Mucosa of descending colon (tissue), 3 donors: ENCODE measurements around the gene TSKU. TPM values are rescaled to one million over a fixed set of nuclear protein-coding genes. Genes with fewer than 3 reads are reported as not detected.

Experiments
- ATAC-seq: fragments of 200-7000 bp; cut with Tn5 transposase; one replicate; pipeline ENCODE4 v1.9.1; 2020; ENCODE audit warnings: mild to moderate bottlenecking, moderate library complexity
- DNase-seq, 3 donors: peaks; one replicate each; pipeline ENCODE4 v3.0.0-alpha.2; 2020
- H3K36me3 ChIP-seq: fragments of 200-600 bp; one replicate; pipeline ENCODE4 v1.8.0; 2021; ENCODE audit warnings: low read depth, mild to moderate bottlenecking
- H3K4me1 ChIP-seq: fragments of 200-600 bp; one replicate; pipeline ENCODE4 v1.8.0; 2021; ENCODE audit warnings: low read depth, mild to moderate bottlenecking
- H3K4me3 ChIP-seq: fragments of 200-600 bp; one replicate; pipeline ENCODE4 v1.8.0; 2021; ENCODE audit warnings: mild to moderate bottlenecking
- H3K9me3 ChIP-seq: fragments of 200-600 bp; one replicate; pipeline ENCODE4 v1.8.0; 2021; ENCODE audit warnings: mild to moderate bottlenecking
- CTCF ChIP-seq: fragments of 200-600 bp; IDR thresholded peaks from one replicate; pipeline ENCODE4 v1.8.0; 2022; ENCODE audit warnings: antibody characterized with exemption, mild to moderate bottlenecking
- intact Hi-C, 2 donors: fragments of 100-400 bp; cut with DNase I in 1 of 2; cut with micrococcal nuclease in 1 of 2; formaldehyde crosslinking; loops; one replicate each; pipeline versions ENCODE4 v1.11.0 to v1.11.1; 2022; cut with DNase I, micrococcal nuclease
- total RNA-seq, 3 donors: library from RNA; stranded (reverse); fragmentation: NEBNext Ultra II Directional in 2 of 3; extraction: Animal tissue kit (Norgen Biotek cat#: 25700) in 2 of 3; gene quantifications; one replicate each; pipeline versions ENCODE4 v1.2.1 to v1.2.4, GENCODE V29; 2021 to 2023
- donor health status: DM: no; HTN: no; CAD: no; lungs with moderate emphysema.
- donor health status: DM: no; HTN: no; CAD: no.
- donor health status: DM: no; HTN: yes; CAD: no.

TSKU gene
- total RNA-seq, 3 donors from 2014 or later: 21.5 to 42.9 (median 41.8) TPM

- Histone ChIP-seq H3K4me3 (no peak overlapping the region), H3K36me3 (no peaks in the 10 kb centered on the region), H3K4me1 (peaks cover 4% of the 10 kb centered on the region), H3K9me3 (no peaks in the 10 kb centered on the region)
- TF ChIP-seq CTCF: no peak
- DNase-seq (no peak), ATAC-seq (no peak)
- intact Hi-C loops: no loop called here
Observed at GRCh38 chr11:76761718-76762355, 21.3 kb upstream of the TSKU start.

GRCh38 chr11:76762356-76762752, 20.8 kb upstream of the TSKU start:
- ATAC-seq (no peak), DNase-seq (no peak)
- Histone ChIP-seq H3K4me3 (no peak overlapping the region), H3K9me3 (no peaks in the 10 kb centered on the region), H3K4me1 (peaks cover 9% of the 10 kb centered on the region), H3K36me3 (no peaks in the 10 kb centered on the region)
- intact Hi-C loops: no loop called here
- no peak for TF ChIP-seq CTCF

- Histone ChIP-seq H3K9me3 (no peaks in the 10 kb centered on the region), H3K4me1 (peaks cover 16% of the 10 kb centered on the region), H3K36me3 (no peaks in the 10 kb centered on the region), H3K4me3 (no peak overlapping the region)
- intact Hi-C loops: no loop called here
- no peak for TF ChIP-seq CTCF
- DNase-seq: no peak
- ATAC-seq: peak; percentile 58
Observed at GRCh38 chr11:76762867-76763572, 20.1 kb upstream of the TSKU start.

- H3K36me3 ChIP-seq: no peaks in the 10 kb centered on the region
- H3K4me3 ChIP-seq: no peak overlapping the region
- intact Hi-C loops: no loop called here
- H3K9me3 ChIP-seq: no peaks in the 10 kb centered on the region
- peaks cover 23% of the 10 kb centered on the region for H3K4me1 ChIP-seq
- no peak for DNase-seq
- ATAC-seq: no peak
- TF ChIP-seq CTCF: no peak
Observed at GRCh38 chr11:76763573-76764346, 19.4 kb upstream of the TSKU start.

GRCh38 chr11:76764941-76765665, 18.1 kb upstream of the TSKU start:
- peaks cover 36% of the 10 kb centered on the region for H3K4me1 ChIP-seq
- DNase-seq (no peak), ATAC-seq (no peak)
- H3K36me3 ChIP-seq: no peaks in the 10 kb centered on the region
- no peaks in the 10 kb centered on the region for H3K9me3 ChIP-seq
- no peak for TF ChIP-seq CTCF
- intact Hi-C loops: no loop called here
- H3K4me3 ChIP-seq: no peak overlapping the region
